HepG2 (cell line): ENCODE results near the gene SLC5A6. TPM values are rescaled to one million over a fixed set of nuclear protein-coding genes. Genes with fewer than 3 reads are reported as not detected.
A peak's percentile ranks its signal among the peaks of the same experiment; 100 is the strongest.

ENCODE experiments used
- CREM ChIP-seq, 2 experiments: sonication (generic) in 1 of 2; formaldehyde crosslinking in 1 of 2; IDR thresholded peaks; 2 replicates each; pipeline versions ENCODE4 v1.4.0 to v1.6.1; 2016 to 2020; ENCODE audit warnings: antibody characterized with exemption in 1 of 2, mild to moderate bottlenecking in 1 of 2, missing genetic modification reagents in 1 of 2
- FOXK2 ChIP-seq: fragments of 450-650 bp; IDR thresholded peaks from 2 replicates; pipeline ENCODE4 v1.6.1; 2016
- GATA4 ChIP-seq: sonication (generic); IDR thresholded peaks from 2 replicates; pipeline ENCODE4 v1.6.1; 2016; ENCODE audit warnings: antibody characterized with exemption, low read depth, borderline replicate concordance
- HDAC1 ChIP-seq: sonication (generic); formaldehyde crosslinking; IDR thresholded peaks from 2 replicates; pipeline ENCODE4 v1.5.1; 2020; ENCODE audit warnings: mild to moderate bottlenecking, missing genetic modification reagents
- HMG20B ChIP-seq: conservative IDR thresholded peaks from 2 replicates; pipeline ENCODE4 v1.6.1; 2016; ENCODE audit warnings: missing genetic modification reagents, missing compliant biosample characterization
- KAT7 ChIP-seq: IDR thresholded peaks from 2 replicates; pipeline ENCODE4 v1.6.1; 2018; ENCODE audit warnings: borderline replicate concordance, missing compliant biosample characterization
- KDM1A ChIP-seq: IDR thresholded peaks from 2 replicates; pipeline ENCODE4 v1.6.1; 2016; ENCODE audit warnings: missing compliant biosample characterization
- KDM2A ChIP-seq: sonication (generic); formaldehyde crosslinking; IDR thresholded peaks from 2 replicates; pipeline ENCODE4 v1.4.0; 2020; ENCODE audit warnings: low read depth, missing genetic modification reagents, borderline replicate concordance
- NFKBIZ ChIP-seq: IDR thresholded peaks from 2 replicates; pipeline ENCODE4 v1.6.1; 2018; ENCODE audit warnings: missing genetic modification reagents, missing compliant biosample characterization
- PLRG1 ChIP-seq: fragments of 450-650 bp; conservative IDR thresholded peaks from 2 replicates; pipeline ENCODE4 v1.6.1; 2016
- TCF12 ChIP-seq, 2 experiments: fragments of 450-650 bp in 1 of 2; sonication (generic) in 1 of 2; formaldehyde crosslinking in 1 of 2; IDR thresholded peaks; 2 replicates each; pipeline versions ENCODE4 v1.6.1 to v1.8.0; 2017 to 2022; ENCODE audit warnings: antibody characterized with exemption in 1 of 2, mild to moderate bottlenecking in 1 of 2, missing genetic modification reagents in 1 of 2, moderate library complexity in 1 of 2
- ZBTB20 ChIP-seq: sonication (generic); formaldehyde crosslinking; IDR thresholded peaks from 2 replicates; pipeline ENCODE4 v1.8.1; 2023; ENCODE audit warnings: missing genetic modification reagents, low read depth, mild to moderate bottlenecking, borderline replicate concordance
- ZFP82 ChIP-seq: sonication (generic); formaldehyde crosslinking; IDR thresholded peaks from 2 replicates; pipeline ENCODE4 v1.5.1; 2020; ENCODE audit warnings: mild to moderate bottlenecking, missing genetic modification reagents, borderline replicate concordance
- ZNF143 ChIP-seq: sonication (generic); formaldehyde crosslinking; IDR thresholded peaks from 2 replicates; pipeline ENCODE4 v1.4.0; 2020; ENCODE audit warnings: missing genetic modification reagents
- ZNF615 ChIP-seq: sonication (generic); formaldehyde crosslinking; IDR thresholded peaks from 2 replicates; pipeline ENCODE4 v1.5.0; 2020; ENCODE audit warnings: mild to moderate bottlenecking, missing genetic modification reagents, borderline replicate concordance
- polyA plus RNA-seq, 8 experiments: library from polyadenylated mRNA; depleted of rRNA in 3 of 8; stranded (reverse) in 7 of 8; unstranded in 1 of 8; fragments of >200 nt; fragmentation: Illumina TruSeq in 4 of 8; extraction: Trizol in 4 of 8; gene quantifications; 2 replicates each; pipeline versions ENCODE4 v1.2.1 to v1.2.3, GENCODE V29; 2011 to 2016; ENCODE audit warnings: low read depth in 4 of 8, missing spikeins in 1 of 8, mixed read lengths in 1 of 8; ENCODE audit not compliant: insufficient read depth in 1 of 8
- total RNA-seq, 5 experiments: library from RNA; depleted of rRNA; stranded (reverse); fragments of >200 nt; fragmentation: Illumina TruSeq; extraction: Trizol; gene quantifications; 2 replicates each; pipeline ENCODE4 v1.2.3, GENCODE V29; 2016; ENCODE audit warnings: low read depth in 1 of 5
- TF ChIP-seq, protein P1 (sequence below): sonication (generic); formaldehyde crosslinking; conservative IDR thresholded peaks from 2 replicates; pipeline ENCODE4 v1.4.0; 2020; ENCODE audit warnings: missing genetic modification reagents
- TF ChIP-seq, protein P2 (sequence below): sonication (generic); formaldehyde crosslinking; IDR thresholded peaks from 2 replicates; pipeline ENCODE4 v1.8.0; 2022; ENCODE audit warnings: mild to moderate bottlenecking, missing genetic modification reagents
- TF ChIP-seq, protein P3 (sequence below): sonication (generic); formaldehyde crosslinking; IDR thresholded peaks from 2 replicates; pipeline ENCODE4 v1.5.0; 2020; ENCODE audit warnings: mild to moderate bottlenecking, missing genetic modification reagents, borderline replicate concordance
- TF ChIP-seq, protein P4 (sequence below): IDR thresholded peaks from 2 replicates; pipeline ENCODE4 v1.6.1; 2018; ENCODE audit warnings: missing genetic modification reagents, mild to moderate bottlenecking, missing compliant biosample characterization
- TF ChIP-seq, protein P5 (sequence below): sonication (generic); formaldehyde crosslinking; IDR thresholded peaks from 2 replicates; pipeline ENCODE4 v1.5.0; 2020; ENCODE audit warnings: mild to moderate bottlenecking, missing genetic modification reagents

Gene SLC5A6
- total and polyA plus RNA-seq, 2 of the 13 experiments (the other 11 are each of a cell fraction or from before 2014, with no cell fraction given): 135 to 417 TPM

DNA sequence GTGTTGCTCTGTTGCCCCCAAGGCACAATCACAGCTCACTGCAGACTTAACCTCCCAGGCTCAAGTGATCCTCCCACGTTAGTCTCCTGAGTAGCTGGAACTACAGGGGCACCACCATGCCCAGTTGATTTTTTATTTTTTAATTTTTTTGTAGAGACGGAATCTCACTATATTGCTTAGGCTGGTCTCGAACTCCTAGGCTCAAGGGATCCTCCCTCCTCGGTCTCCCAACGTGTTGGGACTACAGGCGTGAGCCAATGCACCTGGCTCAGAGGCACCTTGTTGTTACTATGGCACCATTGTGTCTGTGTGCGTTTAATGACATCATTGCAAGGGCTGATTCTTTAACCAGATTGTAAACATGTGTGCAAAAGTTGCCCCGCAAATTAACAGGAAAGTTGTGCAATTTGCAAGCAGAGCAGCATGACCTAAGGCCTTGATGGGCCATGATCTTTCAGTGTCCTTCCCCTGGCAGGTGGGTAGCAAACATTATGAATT lies 40.7 kb downstream of the SLC5A6 start (continued):
- TF ChIP-seq FOXK2 (peak; percentile 98), ZNF615 (CRISPR knock-in tag) (no peak), KDM1A (CRISPR knock-in tag) (peak; percentile 95), GATA4 (peak; percentile 56; the same call in 1 of the 2 replicates), HDAC1 (CRISPR knock-in tag) (peak; percentile 88), ZBTB20 (CRISPR knock-in tag) (peak; percentile 93; the same call in 1 of the 2 replicates), PLRG1 (no peak), KAT7 (CRISPR knock-in tag) (no peak; the same call in none of the 2 replicates), NFKBIZ (CRISPR knock-in tag) (peak; percentile 96), ZNF143 (CRISPR knock-in tag) (0 out of 2 replicates have a peak, but pooled peaks have one; percentile 28), CREM (IDR thresholded peaks at IDR 0.05) (peak; percentile 81), CREM (CRISPR knock-in tag; IDR thresholded peaks at IDR 0.05) (no peak), HMG20B (CRISPR knock-in tag) (peak; percentile 70; the same call in 1 of the 2 replicates), KDM2A (peak; percentile 71; the same call in 1 of the 2 replicates), TCF12 (IDR thresholded peaks at IDR 0.05) (no peak), TCF12 (CRISPR knock-in tag; IDR thresholded peaks at IDR 0.05) (peak; percentile 96), ZFP82 (CRISPR knock-in tag) (peak; percentile 65)
- TF ChIP-seq, protein P1, sequence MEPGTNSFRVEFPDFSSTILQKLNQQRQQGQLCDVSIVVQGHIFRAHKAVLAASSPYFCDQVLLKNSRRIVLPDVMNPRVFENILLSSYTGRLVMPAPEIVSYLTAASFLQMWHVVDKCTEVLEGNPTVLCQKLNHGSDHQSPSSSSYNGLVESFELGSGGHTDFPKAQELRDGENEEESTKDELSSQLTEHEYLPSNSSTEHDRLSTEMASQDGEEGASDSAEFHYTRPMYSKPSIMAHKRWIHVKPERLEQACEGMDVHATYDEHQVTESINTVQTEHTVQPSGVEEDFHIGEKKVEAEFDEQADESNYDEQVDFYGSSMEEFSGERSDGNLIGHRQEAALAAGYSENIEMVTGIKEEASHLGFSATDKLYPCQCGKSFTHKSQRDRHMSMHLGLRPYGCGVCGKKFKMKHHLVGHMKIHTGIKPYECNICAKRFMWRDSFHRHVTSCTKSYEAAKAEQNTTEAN (CRISPR knock-in tag): peak; percentile 97
- TF ChIP-seq, protein P2, sequence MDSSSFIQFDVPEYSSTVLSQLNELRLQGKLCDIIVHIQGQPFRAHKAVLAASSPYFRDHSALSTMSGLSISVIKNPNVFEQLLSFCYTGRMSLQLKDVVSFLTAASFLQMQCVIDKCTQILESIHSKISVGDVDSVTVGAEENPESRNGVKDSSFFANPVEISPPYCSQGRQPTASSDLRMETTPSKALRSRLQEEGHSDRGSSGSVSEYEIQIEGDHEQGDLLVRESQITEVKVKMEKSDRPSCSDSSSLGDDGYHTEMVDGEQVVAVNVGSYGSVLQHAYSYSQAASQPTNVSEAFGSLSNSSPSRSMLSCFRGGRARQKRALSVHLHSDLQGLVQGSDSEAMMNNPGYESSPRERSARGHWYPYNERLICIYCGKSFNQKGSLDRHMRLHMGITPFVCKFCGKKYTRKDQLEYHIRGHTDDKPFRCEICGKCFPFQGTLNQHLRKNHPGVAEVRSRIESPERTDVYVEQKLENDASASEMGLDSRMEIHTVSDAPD (CRISPR knock-in tag): peak; percentile 46; the same call in 1 of the 2 replicates
- TF ChIP-seq, protein P3, sequence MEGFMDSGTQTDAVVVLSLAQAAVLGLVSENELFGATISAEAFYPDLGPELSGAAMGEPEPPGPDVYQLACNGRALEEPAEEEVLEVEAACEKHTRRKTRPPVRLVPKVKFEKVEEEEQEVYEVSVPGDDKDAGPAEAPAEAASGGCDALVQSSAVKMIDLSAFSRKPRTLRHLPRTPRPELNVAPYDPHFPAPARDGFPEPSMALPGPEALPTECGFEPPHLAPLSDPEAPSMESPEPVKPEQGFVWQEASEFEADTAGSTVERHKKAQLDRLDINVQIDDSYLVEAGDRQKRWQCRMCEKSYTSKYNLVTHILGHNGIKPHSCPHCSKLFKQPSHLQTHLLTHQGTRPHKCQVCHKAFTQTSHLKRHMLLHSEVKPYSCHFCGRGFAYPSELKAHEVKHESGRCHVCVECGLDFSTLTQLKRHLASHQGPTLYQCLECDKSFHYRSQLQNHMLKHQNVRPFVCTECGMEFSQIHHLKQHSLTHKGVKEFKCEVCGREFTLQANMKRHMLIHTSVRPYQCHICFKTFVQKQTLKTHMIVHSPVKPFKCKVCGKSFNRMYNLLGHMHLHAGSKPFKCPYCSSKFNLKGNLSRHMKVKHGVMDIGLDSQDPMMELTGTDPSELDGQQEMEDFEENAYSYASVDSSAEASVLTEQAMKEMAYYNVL: 0 out of 2 replicates have a peak, but pooled peaks have one; percentile 50
- TF ChIP-seq, protein P4, sequence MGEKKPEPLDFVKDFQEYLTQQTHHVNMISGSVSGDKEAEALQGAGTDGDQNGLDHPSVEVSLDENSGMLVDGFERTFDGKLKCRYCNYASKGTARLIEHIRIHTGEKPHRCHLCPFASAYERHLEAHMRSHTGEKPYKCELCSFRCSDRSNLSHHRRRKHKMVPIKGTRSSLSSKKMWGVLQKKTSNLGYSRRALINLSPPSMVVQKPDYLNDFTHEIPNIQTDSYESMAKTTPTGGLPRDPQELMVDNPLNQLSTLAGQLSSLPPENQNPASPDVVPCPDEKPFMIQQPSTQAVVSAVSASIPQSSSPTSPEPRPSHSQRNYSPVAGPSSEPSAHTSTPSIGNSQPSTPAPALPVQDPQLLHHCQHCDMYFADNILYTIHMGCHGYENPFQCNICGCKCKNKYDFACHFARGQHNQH: peak; percentile 99
- TF ChIP-seq, protein P5, sequence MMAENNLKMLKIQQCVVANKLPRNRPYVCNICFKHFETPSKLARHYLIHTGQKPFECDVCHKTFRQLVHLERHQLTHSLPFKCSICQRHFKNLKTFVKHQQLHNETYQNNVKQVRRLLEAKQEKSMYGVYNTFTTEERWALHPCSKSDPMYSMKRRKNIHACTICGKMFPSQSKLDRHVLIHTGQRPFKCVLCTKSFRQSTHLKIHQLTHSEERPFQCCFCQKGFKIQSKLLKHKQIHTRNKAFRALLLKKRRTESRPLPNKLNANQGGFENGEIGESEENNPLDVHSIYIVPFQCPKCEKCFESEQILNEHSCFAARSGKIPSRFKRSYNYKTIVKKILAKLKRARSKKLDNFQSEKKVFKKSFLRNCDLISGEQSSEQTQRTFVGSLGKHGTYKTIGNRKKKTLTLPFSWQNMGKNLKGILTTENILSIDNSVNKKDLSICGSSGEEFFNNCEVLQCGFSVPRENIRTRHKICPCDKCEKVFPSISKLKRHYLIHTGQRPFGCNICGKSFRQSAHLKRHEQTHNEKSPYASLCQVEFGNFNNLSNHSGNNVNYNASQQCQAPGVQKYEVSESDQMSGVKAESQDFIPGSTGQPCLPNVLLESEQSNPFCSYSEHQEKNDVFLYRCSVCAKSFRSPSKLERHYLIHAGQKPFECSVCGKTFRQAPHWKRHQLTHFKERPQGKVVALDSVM: peak; percentile 95
